Trophoblast cell (in vitro differentiated cells and primary cell): ENCODE data around the gene TBXAS1.

Experiments
- DNase-seq, 2 donors: peaks; one replicate each; pipeline ENCODE4 v3.0.0-alpha.2; 2016
- H2AFZ ChIP-seq: 2 replicates; pipeline ENCODE4 v1.6.1; 2013; ENCODE audit warnings: low read length, moderate library complexity, mild to moderate bottlenecking; ENCODE audit not compliant: insufficient read depth, poor library complexity
- H2AK5ac ChIP-seq: 2 replicates; pipeline ENCODE4 v1.6.1; 2013; ENCODE audit warnings: mild to moderate bottlenecking, low read length
- H2BK120ac ChIP-seq: 2 replicates; pipeline ENCODE4 v1.6.1; 2013; ENCODE audit warnings: low read length, mild to moderate bottlenecking, moderate library complexity; ENCODE audit not compliant: insufficient read depth, poor library complexity
- H2BK12ac ChIP-seq: 2 replicates; pipeline ENCODE4 v1.6.1; 2013; ENCODE audit warnings: mild to moderate bottlenecking, low read length, moderate library complexity
- H2BK5ac ChIP-seq: 2 replicates; pipeline ENCODE4 v1.6.1; 2013; ENCODE audit warnings: low read length, low read depth, moderate library complexity, mild to moderate bottlenecking; ENCODE audit not compliant: poor library complexity
- H3K14ac ChIP-seq: 2 replicates; pipeline ENCODE4 v1.6.1; 2013; ENCODE audit warnings: mild to moderate bottlenecking, low read length
- H3K18ac ChIP-seq: 2 replicates; pipeline ENCODE4 v1.6.1; 2013; ENCODE audit warnings: mild to moderate bottlenecking, low read length
- H3K23ac ChIP-seq: 2 replicates; pipeline ENCODE4 v1.6.1; 2013; ENCODE audit warnings: low read length
- H3K27ac ChIP-seq: 2 replicates; pipeline ENCODE4 v1.5.1; 2013; ENCODE audit warnings: low read depth, mild to moderate bottlenecking, inconsistent platforms, low read length, moderate library complexity
- H3K27me3 ChIP-seq: 2 replicates; pipeline ENCODE4 v1.6.1; 2013; ENCODE audit warnings: inconsistent platforms, mild to moderate bottlenecking, low read length, moderate library complexity; ENCODE audit not compliant: insufficient read depth
- H3K36me3 ChIP-seq, 2 experiments: 1 replicate in 1 of 2; 2 replicates in 1 of 2; pipeline ENCODE4 v1.6.1; 2013; ENCODE audit warnings: low read length in 2 of 2, mild to moderate bottlenecking in 2 of 2, moderate library complexity in 1 of 2; ENCODE audit not compliant: insufficient read depth in 2 of 2, control insufficient read depth in 1 of 2
- H3K4ac ChIP-seq: 2 replicates; pipeline ENCODE4 v1.6.1; 2013; ENCODE audit warnings: low read depth, mild to moderate bottlenecking, low read length, moderate library complexity
- H3K4me1 ChIP-seq, 2 experiments: 1 replicate in 1 of 2; 2 replicates in 1 of 2; pipeline ENCODE4 v1.6.1; 2013; ENCODE audit warnings: low read length in 2 of 2, mild to moderate bottlenecking in 2 of 2, moderate library complexity in 1 of 2; ENCODE audit not compliant: insufficient read depth in 2 of 2, control insufficient read depth in 1 of 2
- H3K4me2 ChIP-seq: 2 replicates; pipeline ENCODE4 v1.6.1; 2013; ENCODE audit warnings: inconsistent platforms, mild to moderate bottlenecking, low read length, moderate library complexity
- H3K4me3 ChIP-seq: 2 replicates; pipeline ENCODE4 v1.5.1; 2013; ENCODE audit warnings: mild to moderate bottlenecking, low read depth, low read length, inconsistent platforms
- H3K79me1 ChIP-seq: one replicate; pipeline ENCODE4 v1.6.1; 2013; ENCODE audit warnings: low read length
- H3K79me2 ChIP-seq: 2 replicates; pipeline ENCODE4 v1.6.1; 2013; ENCODE audit warnings: low read length, mild to moderate bottlenecking; ENCODE audit not compliant: control insufficient read depth, insufficient read depth, poor library complexity
- H3K9ac ChIP-seq: 2 replicates; pipeline ENCODE4 v1.6.1; 2013; ENCODE audit warnings: mild to moderate bottlenecking, low read length
- H3K9me3 ChIP-seq: 2 replicates; pipeline ENCODE4 v1.6.1; 2013; ENCODE audit warnings: low read depth, mild to moderate bottlenecking, control low read depth, inconsistent platforms, low read length; ENCODE audit not compliant: insufficient read depth
- H4K12ac ChIP-seq: 2 replicates; pipeline ENCODE4 v1.6.1; 2013; ENCODE audit warnings: low read depth, mild to moderate bottlenecking, low read length, moderate library complexity
- H4K8ac ChIP-seq: 2 replicates; pipeline ENCODE4 v1.6.1; 2013; ENCODE audit warnings: low read depth, mild to moderate bottlenecking, low read length, moderate library complexity
- H4K91ac ChIP-seq: one replicate; pipeline ENCODE4 v1.6.1; 2013; ENCODE audit warnings: low read depth, mild to moderate bottlenecking, low read length, moderate library complexity
- WGBS: extraction: QIAGEN DNeasy Blood & Tissue Kit; methylation state at CpG from one replicate; pipeline ENCODE4 v1.1.7; 2013; ENCODE audit warnings: missing lambda C conversion rate; ENCODE audit not compliant: insufficient read length, insufficient coverage; ENCODE audit errors: extremely low coverage; 5-methylcytosine and 5-hydroxymethylcytosine counted together

Gene TBXAS1

DNA sequence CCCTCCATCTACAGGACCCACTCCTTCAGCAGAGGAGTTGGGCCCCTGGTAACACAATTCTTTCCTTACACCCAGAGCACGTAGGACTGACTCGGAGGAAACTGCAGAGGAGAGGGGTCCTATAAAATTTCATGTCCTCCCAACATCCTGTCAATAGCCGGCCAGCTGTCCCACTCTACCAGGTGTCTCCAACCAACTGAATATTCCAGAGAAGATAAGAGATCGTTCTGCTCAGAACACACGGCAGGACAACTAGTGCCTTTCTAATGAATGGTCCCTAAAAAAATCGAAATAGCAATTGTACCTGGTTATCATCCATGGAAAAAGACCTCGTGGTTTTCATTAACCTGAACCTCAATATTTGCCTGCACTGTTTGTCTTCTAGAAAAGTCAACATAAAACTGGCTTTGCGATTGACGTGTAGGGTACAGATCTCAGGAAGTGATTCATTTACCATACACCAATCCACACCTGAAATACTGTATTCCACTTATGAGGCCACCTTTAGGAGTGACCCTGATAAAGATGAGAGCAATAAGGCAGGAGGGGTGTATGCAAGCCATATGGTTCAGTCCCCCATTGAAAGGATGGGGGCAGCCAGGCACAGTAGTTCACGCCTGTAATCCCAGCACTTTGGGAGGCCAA lies 121.9 kb downstream of the TBXAS1 start:
- no peak overlapping the region for H3K18ac ChIP-seq
- no peaks in the 10 kb centered on the region for H3K4me1 ChIP-seq
- no peak overlapping the region for H2BK12ac ChIP-seq
- peaks cover 3% of the 10 kb centered on the region for H3K9me3 ChIP-seq
- no peaks in the 10 kb centered on the region for H3K79me2 ChIP-seq
- no CpG with 5 or more reads among the region's 10 CpGs for WGBS
- H3K36me3 ChIP-seq: no peaks in the 10 kb centered on the region
- no peak overlapping the region for H3K9ac ChIP-seq
- no peak overlapping the region for H3K4ac ChIP-seq
- no peak overlapping the region for H4K8ac ChIP-seq
- no peaks in the 10 kb centered on the region for H3K79me1 ChIP-seq
- H4K12ac ChIP-seq: no peak overlapping the region
- H2BK5ac ChIP-seq: no peak overlapping the region
- DNase-seq: no peak
- no peak overlapping the region for H3K27ac ChIP-seq
- no peak overlapping the region for H2BK120ac ChIP-seq
- H3K4me3 ChIP-seq: no peak overlapping the region
- no peak overlapping the region for H4K91ac ChIP-seq
- H3K27me3 ChIP-seq: no peaks in the 10 kb centered on the region
- H2AFZ ChIP-seq: no peak overlapping the region
- H3K14ac ChIP-seq: no peak overlapping the region
- H2AK5ac ChIP-seq: no peak overlapping the region
- H3K4me2 ChIP-seq: no peak overlapping the region
- no peak overlapping the region for H3K23ac ChIP-seq

DNA sequence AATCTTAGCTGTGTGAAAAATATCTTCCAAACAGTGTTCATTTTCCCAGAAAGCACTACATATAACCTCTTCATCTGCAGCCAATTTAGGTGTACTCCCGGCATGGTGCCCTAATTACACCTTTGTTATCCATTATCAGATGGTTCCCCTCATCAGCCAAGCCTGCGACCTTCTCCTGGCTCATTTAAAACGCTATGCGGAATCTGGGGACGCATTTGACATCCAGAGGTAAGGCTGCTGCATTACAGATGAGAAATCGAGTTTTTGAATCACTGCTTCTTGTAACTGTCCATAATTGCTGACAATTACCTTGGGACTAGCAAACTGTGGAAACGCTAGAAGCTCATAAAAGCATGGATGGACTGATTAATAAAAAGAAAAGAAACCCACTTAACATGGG lies 124.2 kb downstream of the TBXAS1 start:
- Histone ChIP-seq H3K4me1 (peaks cover 0 to 2% of the 10 kb centered on the region in 2 experiments), H2BK120ac (no peak overlapping the region), H2BK5ac (no peak overlapping the region), H4K8ac (no peak overlapping the region), H3K79me2 (no peaks in the 10 kb centered on the region), H3K4ac (no peak overlapping the region), H3K9ac (no peak overlapping the region), H3K14ac (no peak overlapping the region), H3K23ac (no peak overlapping the region), H3K18ac (no peak overlapping the region), H3K4me3 (no peak overlapping the region), H3K36me3 (no peaks in the 10 kb centered on the region), H3K27ac (no peak overlapping the region), H4K91ac (no peak overlapping the region), H3K79me1 (no peaks in the 10 kb centered on the region), H3K27me3 (no peaks in the 10 kb centered on the region), H2AK5ac (no peak overlapping the region), H3K9me3 (peaks cover 1% of the 10 kb centered on the region), H4K12ac (no peak overlapping the region), H2BK12ac (no peak overlapping the region), H2AFZ (no peak overlapping the region), H3K4me2 (no peak overlapping the region)
- no peak for DNase-seq
- WGBS: no CpG with 5 or more reads among the region's 7 CpGs

DNA sequence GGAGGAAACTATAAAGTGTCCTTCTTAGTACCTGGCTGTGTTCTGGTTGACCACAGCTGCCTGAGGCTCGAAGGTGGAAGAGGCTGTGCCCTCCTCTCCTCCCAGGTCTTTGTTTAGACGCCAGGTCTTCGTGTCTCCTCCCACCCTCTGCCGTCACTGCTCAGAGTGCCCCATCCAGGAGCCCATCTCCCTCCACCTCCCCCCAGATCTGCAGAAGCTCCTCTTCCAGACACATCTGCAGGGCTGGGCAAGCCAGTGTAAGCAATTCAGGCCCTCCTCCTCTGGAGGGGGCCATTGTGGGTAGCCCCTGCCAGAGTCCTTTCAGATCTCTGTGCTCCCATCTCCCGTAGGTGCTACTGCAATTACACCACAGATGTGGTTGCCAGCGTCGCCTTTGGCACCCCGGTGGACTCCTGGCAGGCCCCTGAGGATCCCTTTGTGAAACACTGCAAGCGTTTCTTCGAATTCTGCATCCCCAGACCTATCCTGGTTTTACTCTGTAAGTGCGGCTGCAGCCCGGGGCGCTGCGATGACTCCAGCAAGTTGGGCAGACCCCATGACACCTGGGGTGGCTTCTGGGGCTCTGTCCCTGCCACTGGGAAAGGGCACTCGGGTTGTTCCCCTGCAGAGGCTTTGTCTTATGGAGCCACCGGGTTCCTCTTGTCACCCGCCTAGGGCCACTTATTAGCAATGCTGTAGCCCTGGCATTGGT lies 126.2 kb downstream of the TBXAS1 start:
- H3K23ac ChIP-seq: no peak overlapping the region
- H3K4me1 ChIP-seq: peaks cover 0 to 2% of the 10 kb centered on the region in 2 experiments
- DNase-seq: no peak
- H2AK5ac ChIP-seq: no peak overlapping the region
- no peak overlapping the region for H3K27ac ChIP-seq
- no CpG with 5 or more reads among the region's 17 CpGs for WGBS
- H3K4ac ChIP-seq: no peak overlapping the region
- no peak overlapping the region for H3K9ac ChIP-seq
- H2BK12ac ChIP-seq: no peak overlapping the region
- H3K27me3 ChIP-seq: no peaks in the 10 kb centered on the region
- no peak overlapping the region for H2BK120ac ChIP-seq
- no peak overlapping the region for H2AFZ ChIP-seq
- H3K79me1 ChIP-seq: no peaks in the 10 kb centered on the region
- H3K79me2 ChIP-seq: no peaks in the 10 kb centered on the region
- no peaks in the 10 kb centered on the region for H3K36me3 ChIP-seq
- no peak overlapping the region for H4K8ac ChIP-seq
- no peak overlapping the region for H4K91ac ChIP-seq
- no peak overlapping the region for H2BK5ac ChIP-seq
- H3K14ac ChIP-seq: no peak overlapping the region
- H3K18ac ChIP-seq: no peak overlapping the region
- peaks cover 1% of the 10 kb centered on the region for H3K9me3 ChIP-seq
- no peak overlapping the region for H4K12ac ChIP-seq
- no peak overlapping the region for H3K4me3 ChIP-seq
- no peak overlapping the region for H3K4me2 ChIP-seq

DNA sequence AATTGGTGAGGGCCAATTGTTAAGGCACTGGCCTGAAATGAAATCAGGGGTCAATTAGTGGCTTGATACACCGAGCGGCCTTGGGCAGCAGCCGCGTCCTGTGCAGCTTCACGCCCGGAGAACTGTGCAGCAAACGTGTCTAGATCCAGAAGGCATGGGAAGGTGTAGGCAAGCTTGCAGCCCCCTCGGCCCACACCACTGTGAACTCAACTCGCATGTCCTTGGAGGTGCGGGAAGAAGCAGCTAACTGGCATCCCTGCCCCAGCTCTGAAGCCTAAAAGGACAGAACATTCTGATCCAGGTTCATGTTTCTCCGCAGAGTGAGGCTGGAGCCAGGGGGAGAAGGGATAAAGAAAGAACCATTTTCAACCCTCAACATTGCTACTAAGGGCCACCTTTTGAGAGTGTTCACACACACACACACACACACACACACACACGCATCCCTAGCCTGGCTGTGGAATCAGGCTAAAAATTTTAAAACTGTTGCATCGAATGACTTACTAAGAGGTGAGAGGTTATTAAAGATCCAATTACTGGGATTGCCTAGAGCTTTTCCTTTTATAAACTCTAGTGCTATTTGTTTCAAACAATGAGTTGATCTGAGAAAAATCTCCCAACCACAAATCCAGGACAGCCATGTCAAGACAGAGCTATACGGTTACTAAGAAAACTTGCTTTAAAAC lies 129.7 kb downstream of the TBXAS1 start:
- Histone ChIP-seq H3K4me3 (no peak overlapping the region), H2BK120ac (no peak overlapping the region), H2BK12ac (no peak overlapping the region), H3K79me1 (no peaks in the 10 kb centered on the region), H3K4me2 (no peak overlapping the region), H3K27ac (no peak overlapping the region), H2AK5ac (no peak overlapping the region), H4K91ac (no peak overlapping the region), H4K12ac (no peak overlapping the region), H3K18ac (no peak overlapping the region), H3K4me1 (peaks cover 0 to 2% of the 10 kb centered on the region in 2 experiments), H3K27me3 (no peaks in the 10 kb centered on the region), H3K9me3 (no peaks in the 10 kb centered on the region), H2AFZ (no peak overlapping the region), H3K14ac (no peak overlapping the region), H3K36me3 (no peaks in the 10 kb centered on the region), H3K4ac (no peak overlapping the region), H3K79me2 (no peaks in the 10 kb centered on the region), H2BK5ac (no peak overlapping the region), H4K8ac (no peak overlapping the region), H3K9ac (no peak overlapping the region), H3K23ac (no peak overlapping the region)
- no CpG with 5 or more reads among the region's 14 CpGs for WGBS
- DNase-seq: no peak
